NCI-H2171 treated with DMSO at 0.1 percent for 48 hours (cell line): Measurements from ENCODE around the gene ATXN1.

Source experiments
- DNase-seq: peaks from one replicate; lab custom pipeline; 2025; lab: John Stamatoyannopoulos, UW

Gene ATXN1

GRCh38 chr6:16783509-16783908 is 22.2 kb upstream of the ATXN1 start:
- no peak for DNase-seq

- no peak for DNase-seq
Observed at GRCh38 chr6:16782278-16782677, 21.0 kb upstream of the ATXN1 start.

- DNase-seq: no peak
Observed at GRCh38 chr6:16781348-16782169, 20.3 kb upstream of the ATXN1 start.

GRCh38 chr6:16778521-16778920 is 17.3 kb upstream of the ATXN1 start:
- no peak for DNase-seq

GRCh38 chr6:16777794-16778193 is 16.5 kb upstream of the ATXN1 start:
- no peak for DNase-seq

GRCh38 chr6:16776394-16777017 is 15.2 kb upstream of the ATXN1 start:
- no peak for DNase-seq

GRCh38 chr6:16774437-16774836 is 13.2 kb upstream of the ATXN1 start:
- DNase-seq: no peak

GRCh38 chr6:16773362-16773761 is 12.1 kb upstream of the ATXN1 start:
- no peak for DNase-seq

GRCh38 chr6:16770701-16771569 is 9.7 kb upstream of the ATXN1 start:
- DNase-seq: peak; percentile 57

GRCh38 chr6:16769986-16770376 is 8.7 kb upstream of the ATXN1 start:
- DNase-seq: no peak

GRCh38 chr6:16769131-16769985 is 8.1 kb upstream of the ATXN1 start:
- DNase-seq: no peak

GRCh38 chr6:16768477-16768830 is 7.2 kb upstream of the ATXN1 start:
- DNase-seq: no peak

GRCh38 chr6:16767765-16768476 is 6.7 kb upstream of the ATXN1 start:
- DNase-seq: no peak

- DNase-seq: no peak
Observed at GRCh38 chr6:16766836-16767745, 5.8 kb upstream of the ATXN1 start.

GRCh38 chr6:16766043-16766536 is 4.8 kb upstream of the ATXN1 start:
- no peak for DNase-seq

GRCh38 chr6:16765235-16765634 is 4.0 kb upstream of the ATXN1 start:
- no peak for DNase-seq

GRCh38 chr6:16764188-16764950 is 3.1 kb upstream of the ATXN1 start:
- DNase-seq: peak; percentile 4

GRCh38 chr6:16762550-16763477 is 1.6 kb upstream of the ATXN1 start:
- DNase-seq: peak; percentile 35
